HL-60 (cell line): ENCODE measurements around the gene ZNF274.

Experiments used
- GABPA ChIP-seq: IDR thresholded peaks from 2 replicates; pipeline ENCODE4 v1.6.1; 2012; ENCODE audit warnings: low read depth
- TF ChIP-seq, protein P1 (sequence below): IDR thresholded peaks from 2 replicates; pipeline ENCODE4 v1.6.1; 2012; ENCODE audit warnings: low read depth; ENCODE audit not compliant: insufficient replicate concordance
- TF ChIP-seq, protein P2 (sequence below): IDR thresholded peaks from one replicate; pipeline ENCODE4 v1.5.1; 2011; ENCODE audit warnings: low read length, control low read depth, inconsistent platforms; ENCODE audit not compliant: insufficient read depth

DNA sequence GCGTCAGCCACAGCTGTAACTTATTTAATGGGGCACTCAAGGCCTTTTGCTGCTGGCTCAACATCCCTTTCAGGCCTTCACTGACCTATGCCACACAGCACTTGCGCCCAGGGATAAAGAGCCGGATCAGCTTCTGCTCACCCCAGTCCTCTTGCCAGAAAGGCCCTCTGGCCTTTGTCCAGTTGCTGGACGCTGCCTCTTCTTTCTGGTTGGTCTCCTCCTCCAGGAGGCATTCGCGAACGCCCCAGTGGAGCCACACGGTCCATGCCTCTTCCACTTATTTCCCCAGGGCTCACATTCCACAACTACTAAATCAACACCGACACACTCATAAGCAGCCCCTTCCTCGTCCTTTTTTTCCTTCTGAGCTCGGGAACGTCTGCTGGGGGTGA, 28.6 kb upstream of the ZNF274 start:
- TF ChIP-seq, protein P1, sequence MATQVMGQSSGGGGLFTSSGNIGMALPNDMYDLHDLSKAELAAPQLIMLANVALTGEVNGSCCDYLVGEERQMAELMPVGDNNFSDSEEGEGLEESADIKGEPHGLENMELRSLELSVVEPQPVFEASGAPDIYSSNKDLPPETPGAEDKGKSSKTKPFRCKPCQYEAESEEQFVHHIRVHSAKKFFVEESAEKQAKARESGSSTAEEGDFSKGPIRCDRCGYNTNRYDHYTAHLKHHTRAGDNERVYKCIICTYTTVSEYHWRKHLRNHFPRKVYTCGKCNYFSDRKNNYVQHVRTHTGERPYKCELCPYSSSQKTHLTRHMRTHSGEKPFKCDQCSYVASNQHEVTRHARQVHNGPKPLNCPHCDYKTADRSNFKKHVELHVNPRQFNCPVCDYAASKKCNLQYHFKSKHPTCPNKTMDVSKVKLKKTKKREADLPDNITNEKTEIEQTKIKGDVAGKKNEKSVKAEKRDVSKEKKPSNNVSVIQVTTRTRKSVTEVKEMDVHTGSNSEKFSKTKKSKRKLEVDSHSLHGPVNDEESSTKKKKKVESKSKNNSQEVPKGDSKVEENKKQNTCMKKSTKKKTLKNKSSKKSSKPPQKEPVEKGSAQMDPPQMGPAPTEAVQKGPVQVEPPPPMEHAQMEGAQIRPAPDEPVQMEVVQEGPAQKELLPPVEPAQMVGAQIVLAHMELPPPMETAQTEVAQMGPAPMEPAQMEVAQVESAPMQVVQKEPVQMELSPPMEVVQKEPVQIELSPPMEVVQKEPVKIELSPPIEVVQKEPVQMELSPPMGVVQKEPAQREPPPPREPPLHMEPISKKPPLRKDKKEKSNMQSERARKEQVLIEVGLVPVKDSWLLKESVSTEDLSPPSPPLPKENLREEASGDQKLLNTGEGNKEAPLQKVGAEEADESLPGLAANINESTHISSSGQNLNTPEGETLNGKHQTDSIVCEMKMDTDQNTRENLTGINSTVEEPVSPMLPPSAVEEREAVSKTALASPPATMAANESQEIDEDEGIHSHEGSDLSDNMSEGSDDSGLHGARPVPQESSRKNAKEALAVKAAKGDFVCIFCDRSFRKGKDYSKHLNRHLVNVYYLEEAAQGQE: no peak
- TF ChIP-seq, protein P2, sequence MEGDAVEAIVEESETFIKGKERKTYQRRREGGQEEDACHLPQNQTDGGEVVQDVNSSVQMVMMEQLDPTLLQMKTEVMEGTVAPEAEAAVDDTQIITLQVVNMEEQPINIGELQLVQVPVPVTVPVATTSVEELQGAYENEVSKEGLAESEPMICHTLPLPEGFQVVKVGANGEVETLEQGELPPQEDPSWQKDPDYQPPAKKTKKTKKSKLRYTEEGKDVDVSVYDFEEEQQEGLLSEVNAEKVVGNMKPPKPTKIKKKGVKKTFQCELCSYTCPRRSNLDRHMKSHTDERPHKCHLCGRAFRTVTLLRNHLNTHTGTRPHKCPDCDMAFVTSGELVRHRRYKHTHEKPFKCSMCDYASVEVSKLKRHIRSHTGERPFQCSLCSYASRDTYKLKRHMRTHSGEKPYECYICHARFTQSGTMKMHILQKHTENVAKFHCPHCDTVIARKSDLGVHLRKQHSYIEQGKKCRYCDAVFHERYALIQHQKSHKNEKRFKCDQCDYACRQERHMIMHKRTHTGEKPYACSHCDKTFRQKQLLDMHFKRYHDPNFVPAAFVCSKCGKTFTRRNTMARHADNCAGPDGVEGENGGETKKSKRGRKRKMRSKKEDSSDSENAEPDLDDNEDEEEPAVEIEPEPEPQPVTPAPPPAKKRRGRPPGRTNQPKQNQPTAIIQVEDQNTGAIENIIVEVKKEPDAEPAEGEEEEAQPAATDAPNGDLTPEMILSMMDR: no peak
- no peak for TF ChIP-seq GABPA
